ENCODE results near the gene ACADS.

DNA sequence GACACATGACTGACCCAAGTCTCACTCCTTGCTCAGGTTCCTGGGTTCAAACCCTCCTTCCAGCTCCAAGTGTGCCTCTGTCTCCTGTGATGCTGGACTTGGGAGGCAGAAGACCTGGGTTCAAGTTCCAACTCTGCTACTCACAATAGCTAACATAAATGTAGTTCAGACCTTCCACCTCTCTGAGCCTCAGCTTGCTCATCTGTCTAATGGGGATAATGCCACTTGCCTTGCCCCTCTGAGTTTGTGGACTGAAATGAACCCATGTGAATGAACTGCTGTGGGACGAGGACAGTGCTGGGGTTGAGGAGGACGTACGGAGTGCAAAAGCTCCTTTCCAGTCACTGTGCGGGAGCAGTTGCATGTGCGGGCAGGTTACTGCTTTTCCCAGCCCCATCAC lies 40.9 kb downstream of the ACADS start:
- no peak for TF ChIP-seq POLR2A (IDR thresholded peaks at IDR 0.05)
- TF ChIP-seq, protein P1, sequence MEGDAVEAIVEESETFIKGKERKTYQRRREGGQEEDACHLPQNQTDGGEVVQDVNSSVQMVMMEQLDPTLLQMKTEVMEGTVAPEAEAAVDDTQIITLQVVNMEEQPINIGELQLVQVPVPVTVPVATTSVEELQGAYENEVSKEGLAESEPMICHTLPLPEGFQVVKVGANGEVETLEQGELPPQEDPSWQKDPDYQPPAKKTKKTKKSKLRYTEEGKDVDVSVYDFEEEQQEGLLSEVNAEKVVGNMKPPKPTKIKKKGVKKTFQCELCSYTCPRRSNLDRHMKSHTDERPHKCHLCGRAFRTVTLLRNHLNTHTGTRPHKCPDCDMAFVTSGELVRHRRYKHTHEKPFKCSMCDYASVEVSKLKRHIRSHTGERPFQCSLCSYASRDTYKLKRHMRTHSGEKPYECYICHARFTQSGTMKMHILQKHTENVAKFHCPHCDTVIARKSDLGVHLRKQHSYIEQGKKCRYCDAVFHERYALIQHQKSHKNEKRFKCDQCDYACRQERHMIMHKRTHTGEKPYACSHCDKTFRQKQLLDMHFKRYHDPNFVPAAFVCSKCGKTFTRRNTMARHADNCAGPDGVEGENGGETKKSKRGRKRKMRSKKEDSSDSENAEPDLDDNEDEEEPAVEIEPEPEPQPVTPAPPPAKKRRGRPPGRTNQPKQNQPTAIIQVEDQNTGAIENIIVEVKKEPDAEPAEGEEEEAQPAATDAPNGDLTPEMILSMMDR (IDR thresholded peaks at IDR 0.05), result no peak

All from heart left ventricle (tissue), 13 donors.